Neural progenitor cell (in vitro differentiated cells): ENCODE results near the gene OR9G1.

ENCODE experiments used
- EZH2 ChIP-seq: fragments of 200-600 bp; sonication (generic); IDR thresholded peaks from 2 replicates; pipeline ENCODE4 v1.6.1; 2017; ENCODE audit warnings: antibody characterized with exemption, mild to moderate bottlenecking, moderate library complexity
- EZH2phosphoT487 ChIP-seq: fragments of 200-600 bp; sonication (generic); IDR thresholded peaks from 2 replicates; pipeline ENCODE4 v1.6.1; 2017; ENCODE audit warnings: antibody characterized with exemption
- TF ChIP-seq, protein P1 (sequence below): fragments of 200-600 bp; sonication (generic); IDR thresholded peaks from 2 replicates; pipeline ENCODE4 v1.5.1; 2017; ENCODE audit warnings: antibody characterized with exemption, mild to moderate bottlenecking

GRCh38 chr11:56659755-56660154 lies 39.1 kb upstream of the OR9G1 start:
- TF ChIP-seq, protein P1, sequence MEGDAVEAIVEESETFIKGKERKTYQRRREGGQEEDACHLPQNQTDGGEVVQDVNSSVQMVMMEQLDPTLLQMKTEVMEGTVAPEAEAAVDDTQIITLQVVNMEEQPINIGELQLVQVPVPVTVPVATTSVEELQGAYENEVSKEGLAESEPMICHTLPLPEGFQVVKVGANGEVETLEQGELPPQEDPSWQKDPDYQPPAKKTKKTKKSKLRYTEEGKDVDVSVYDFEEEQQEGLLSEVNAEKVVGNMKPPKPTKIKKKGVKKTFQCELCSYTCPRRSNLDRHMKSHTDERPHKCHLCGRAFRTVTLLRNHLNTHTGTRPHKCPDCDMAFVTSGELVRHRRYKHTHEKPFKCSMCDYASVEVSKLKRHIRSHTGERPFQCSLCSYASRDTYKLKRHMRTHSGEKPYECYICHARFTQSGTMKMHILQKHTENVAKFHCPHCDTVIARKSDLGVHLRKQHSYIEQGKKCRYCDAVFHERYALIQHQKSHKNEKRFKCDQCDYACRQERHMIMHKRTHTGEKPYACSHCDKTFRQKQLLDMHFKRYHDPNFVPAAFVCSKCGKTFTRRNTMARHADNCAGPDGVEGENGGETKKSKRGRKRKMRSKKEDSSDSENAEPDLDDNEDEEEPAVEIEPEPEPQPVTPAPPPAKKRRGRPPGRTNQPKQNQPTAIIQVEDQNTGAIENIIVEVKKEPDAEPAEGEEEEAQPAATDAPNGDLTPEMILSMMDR: no peak
- TF ChIP-seq EZH2phosphoT487 (no peak), EZH2 (no peak)
